ENCODE data around the gene EIF2D. TPM values are rescaled to one million over a fixed set of nuclear protein-coding genes. Genes with fewer than 3 reads are reported as not detected.
A peak's percentile ranks its signal among the peaks of the same experiment; 100 is the strongest.

Gene EIF2D
- total RNA-seq, 1 donor from 2014 or later = 29.2 TPM

DNA sequence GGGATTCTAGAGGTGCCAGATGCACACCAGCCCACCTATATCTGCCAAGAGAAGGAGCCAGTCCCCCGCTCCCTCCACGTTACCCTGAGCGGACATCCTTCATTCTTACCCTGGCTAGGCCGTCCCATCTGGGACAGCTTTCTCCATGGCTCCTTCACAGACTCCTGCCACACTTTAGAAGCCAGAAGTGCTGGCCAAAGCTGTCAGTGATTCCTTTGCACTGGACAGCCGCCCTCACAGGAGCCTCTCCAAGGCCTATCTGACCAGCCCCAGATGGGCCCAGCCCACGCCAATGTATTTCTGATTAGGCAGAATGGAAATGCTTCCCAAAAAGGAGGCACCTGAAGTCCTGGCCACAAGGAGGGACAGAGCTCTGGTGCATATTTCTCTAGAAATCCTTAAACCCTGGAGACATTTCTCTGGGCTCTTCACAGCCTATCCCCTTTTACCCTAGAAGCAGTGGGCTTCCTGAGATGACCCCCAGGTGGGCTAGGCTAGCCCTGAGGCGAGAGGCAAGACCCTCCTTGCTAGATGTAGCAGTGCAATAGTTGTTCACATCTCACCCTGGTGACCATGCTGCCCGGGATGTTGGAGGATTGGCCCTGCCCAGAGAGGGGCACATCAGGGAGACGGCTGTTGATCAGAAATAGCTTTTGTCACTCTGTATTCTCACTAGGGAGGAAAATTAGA lies 60.8 kb downstream of the EIF2D start:
- H3K27ac ChIP-seq (replicated peaks) = no peak overlapping the region

DNA sequence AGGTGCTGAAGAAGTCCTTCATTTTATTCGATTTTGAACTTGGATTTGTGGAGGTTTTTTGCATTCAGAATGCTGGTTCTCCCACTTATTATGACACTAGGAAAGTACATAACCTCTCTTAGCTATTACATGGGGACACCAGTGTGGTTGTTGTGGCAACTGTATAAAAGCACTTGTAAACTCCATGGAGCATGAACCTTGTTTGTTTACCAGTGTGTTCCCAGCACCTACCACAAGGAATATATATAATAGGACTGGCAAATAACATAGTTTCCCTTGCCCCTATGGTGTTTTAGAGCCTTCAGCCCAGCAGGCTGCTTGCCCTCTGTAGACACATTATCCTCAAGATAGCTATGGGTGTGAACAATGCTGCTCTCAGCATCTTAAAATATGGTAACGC lies 61.8 kb downstream of the EIF2D start:
- no peak for DNase-seq
- no peak overlapping the region for H3K4me3 ChIP-seq
- peaks cover 26% of the 10 kb centered on the region for H3K4me1 ChIP-seq
- TF ChIP-seq, protein P1, sequence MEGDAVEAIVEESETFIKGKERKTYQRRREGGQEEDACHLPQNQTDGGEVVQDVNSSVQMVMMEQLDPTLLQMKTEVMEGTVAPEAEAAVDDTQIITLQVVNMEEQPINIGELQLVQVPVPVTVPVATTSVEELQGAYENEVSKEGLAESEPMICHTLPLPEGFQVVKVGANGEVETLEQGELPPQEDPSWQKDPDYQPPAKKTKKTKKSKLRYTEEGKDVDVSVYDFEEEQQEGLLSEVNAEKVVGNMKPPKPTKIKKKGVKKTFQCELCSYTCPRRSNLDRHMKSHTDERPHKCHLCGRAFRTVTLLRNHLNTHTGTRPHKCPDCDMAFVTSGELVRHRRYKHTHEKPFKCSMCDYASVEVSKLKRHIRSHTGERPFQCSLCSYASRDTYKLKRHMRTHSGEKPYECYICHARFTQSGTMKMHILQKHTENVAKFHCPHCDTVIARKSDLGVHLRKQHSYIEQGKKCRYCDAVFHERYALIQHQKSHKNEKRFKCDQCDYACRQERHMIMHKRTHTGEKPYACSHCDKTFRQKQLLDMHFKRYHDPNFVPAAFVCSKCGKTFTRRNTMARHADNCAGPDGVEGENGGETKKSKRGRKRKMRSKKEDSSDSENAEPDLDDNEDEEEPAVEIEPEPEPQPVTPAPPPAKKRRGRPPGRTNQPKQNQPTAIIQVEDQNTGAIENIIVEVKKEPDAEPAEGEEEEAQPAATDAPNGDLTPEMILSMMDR (IDR thresholded peaks at IDR 0.05; ENCODE audit: borderline replicate concordance) = no peak
- H3K27ac ChIP-seq (replicated peaks) = no peak overlapping the region
- intact Hi-C loops (cut with micrococcal nuclease) = no loop called here
- H3K9me3 ChIP-seq (replicated peaks) = no peaks in the 10 kb centered on the region
- no peaks in the 10 kb centered on the region for H3K27me3 ChIP-seq (ENCODE audit: low read depth)
- H3K36me3 ChIP-seq = no peaks in the 10 kb centered on the region

More for the DNA sequence above, 60.8 kb downstream of the EIF2D start:
- intact Hi-C loops (cut with micrococcal nuclease) = no loop called here
- Histone ChIP-seq H3K4me3 (no peak overlapping the region), H3K9me3 (replicated peaks) (no peaks in the 10 kb centered on the region), H3K4me1 (peaks cover 36% of the 10 kb centered on the region), H3K36me3 (no peaks in the 10 kb centered on the region), H3K27me3 (ENCODE audit: low read depth) (no peaks in the 10 kb centered on the region)
- no peak for DNase-seq
- TF ChIP-seq, protein P1 (IDR thresholded peaks at IDR 0.05; ENCODE audit: borderline replicate concordance) = no peak

DNA sequence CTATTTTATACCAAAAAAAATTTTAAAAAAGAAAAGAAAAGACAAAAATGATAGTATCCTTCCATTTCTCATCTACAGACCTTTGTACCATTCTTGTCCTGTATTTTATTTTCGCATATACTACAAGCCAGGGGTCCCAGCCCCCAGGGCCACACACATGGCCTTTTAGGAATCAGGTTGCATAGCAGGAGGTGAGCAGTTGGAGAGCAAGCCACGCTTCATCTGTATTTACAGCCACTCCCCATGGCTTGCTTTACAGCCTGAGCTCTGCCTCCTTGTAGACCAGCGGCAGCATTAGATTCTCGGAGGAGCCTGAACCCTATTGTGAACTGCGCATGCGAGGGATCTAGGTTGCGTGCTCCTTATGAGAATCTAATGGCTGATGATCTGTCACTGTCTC lies 65.2 kb downstream of the EIF2D start:
- intact Hi-C loops (cut with micrococcal nuclease) = no loop called here
- Histone ChIP-seq H3K4me1 (peaks cover 13% of the 10 kb centered on the region), H3K36me3 (no peaks in the 10 kb centered on the region), H3K9me3 (replicated peaks) (no peaks in the 10 kb centered on the region), H3K4me3 (no peak overlapping the region), H3K27me3 (ENCODE audit: low read depth) (no peaks in the 10 kb centered on the region), H3K27ac (replicated peaks) (no peak overlapping the region)
- TF ChIP-seq, protein P1 (IDR thresholded peaks at IDR 0.05; ENCODE audit: borderline replicate concordance) = no peak
- no peak for DNase-seq

DNA sequence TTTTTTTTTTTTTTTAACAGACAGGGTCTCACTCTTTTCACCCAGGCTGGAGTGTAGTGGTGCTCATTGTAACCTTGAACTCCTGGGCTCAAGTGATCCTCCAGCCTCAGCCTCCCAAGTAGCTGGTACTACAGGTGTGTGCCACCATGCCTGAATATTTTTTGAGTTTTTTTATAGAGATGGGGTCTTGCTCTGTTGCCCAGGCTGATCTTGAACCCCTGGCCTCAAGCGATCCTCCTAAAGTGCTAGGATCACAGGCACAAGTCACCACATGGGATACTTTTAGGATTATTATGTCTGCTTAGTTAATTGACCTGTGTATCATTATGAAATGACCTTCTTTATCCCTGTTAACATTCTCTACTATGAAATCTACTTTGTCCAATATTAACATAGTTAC lies 66.9 kb downstream of the EIF2D start:
- no peaks in the 10 kb centered on the region for H3K36me3 ChIP-seq
- intact Hi-C loops (cut with micrococcal nuclease) = loop anchor here (2.0 kb wide), 1 partner anchor 37 kb away; no protein-coding TSS in a partner anchor
- H3K27ac ChIP-seq (replicated peaks) = no peak overlapping the region
- H3K27me3 ChIP-seq (ENCODE audit: low read depth) = no peaks in the 10 kb centered on the region
- peaks cover 6% of the 10 kb centered on the region for H3K4me1 ChIP-seq
- no peaks in the 10 kb centered on the region for H3K9me3 ChIP-seq (replicated peaks)
- H3K4me3 ChIP-seq = no peak overlapping the region
- no peak for DNase-seq
- TF ChIP-seq, protein P1 (IDR thresholded peaks at IDR 0.05; ENCODE audit: borderline replicate concordance) = no peak

DNA sequence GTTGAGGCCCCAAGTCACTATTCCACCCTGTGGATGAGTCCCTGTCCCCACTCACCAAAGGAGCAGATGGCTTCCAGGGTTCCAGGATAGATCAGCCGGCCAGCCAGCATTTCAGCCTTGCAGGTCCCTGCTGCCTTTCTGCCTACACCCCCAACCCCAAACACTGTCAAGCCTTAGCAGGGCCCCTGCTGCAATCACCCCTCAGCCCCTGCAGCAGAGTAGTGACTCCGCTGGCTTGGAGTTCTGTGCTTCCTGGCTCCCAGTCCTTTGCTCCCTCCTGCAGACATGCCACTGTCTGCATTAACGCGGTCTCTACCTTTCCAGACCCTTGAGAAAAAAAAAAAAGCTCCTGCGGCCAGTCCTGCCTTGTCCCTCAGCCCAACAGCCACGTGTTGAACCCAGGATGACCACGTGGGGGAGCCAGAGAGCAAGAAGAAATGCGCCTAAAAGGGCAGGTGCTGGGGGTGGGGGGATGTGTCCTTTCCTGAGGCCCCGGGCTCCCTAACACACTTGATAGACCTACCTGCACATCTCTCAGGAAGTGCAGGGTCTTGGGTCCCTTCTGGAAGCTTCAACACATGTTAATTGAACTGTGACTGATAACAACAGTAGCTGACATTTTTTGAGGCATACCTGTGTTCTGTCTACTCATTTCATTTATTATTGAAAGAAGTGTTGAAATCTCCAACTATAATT lies 67.6 kb downstream of the EIF2D start:
- Histone ChIP-seq H3K4me1 (peaks cover 11% of the 10 kb centered on the region), H3K27ac (replicated peaks) (no peak overlapping the region), H3K27me3 (ENCODE audit: low read depth) (no peaks in the 10 kb centered on the region), H3K9me3 (replicated peaks) (no peaks in the 10 kb centered on the region), H3K36me3 (no peaks in the 10 kb centered on the region), H3K4me3 (no peak overlapping the region)
- intact Hi-C loops (cut with micrococcal nuclease) = loop anchor here (2.0 kb wide), 1 partner anchor 38 kb away; no protein-coding TSS in a partner anchor
- peak; percentile 68 for DNase-seq
- TF ChIP-seq, protein P1 (IDR thresholded peaks at IDR 0.05; ENCODE audit: borderline replicate concordance) = peak; percentile 92

Other genes with a start within 250 kb of the EIF2D start
- 0.80 TPM for gene IKBKE, start 142.0 kb downstream of the EIF2D start, total RNA-seq
- gene RASSF5, start 104.9 kb downstream of the EIF2D start, total RNA-seq = 7.8 TPM
- 26.6 TPM for gene DYRK3, start 23.1 kb upstream of the EIF2D start, total RNA-seq
- 215 TPM for gene MAPKAPK2, start 72.4 kb upstream of the EIF2D start, total RNA-seq
- not detected for gene IL19, start 158.3 kb upstream of the EIF2D start, total RNA-seq
- 0.38 TPM for gene IL10, start 160.0 kb upstream of the EIF2D start, total RNA-seq

Data from left ventricle myocardium inferior (tissue), 1 donor.